ENCODE data around the gene GRAMD2B.
"Not testable (repeated sequence)": the region's sequence is repeated elsewhere in the genome, so short reads cannot be mapped to it uniquely, and the experiment has no call there.

The GRAMD2B gene

GRCh38 chr5:126464016-126464415 is 40.8 kb downstream of the GRAMD2B start:
- TF ChIP-seq, protein P1, sequence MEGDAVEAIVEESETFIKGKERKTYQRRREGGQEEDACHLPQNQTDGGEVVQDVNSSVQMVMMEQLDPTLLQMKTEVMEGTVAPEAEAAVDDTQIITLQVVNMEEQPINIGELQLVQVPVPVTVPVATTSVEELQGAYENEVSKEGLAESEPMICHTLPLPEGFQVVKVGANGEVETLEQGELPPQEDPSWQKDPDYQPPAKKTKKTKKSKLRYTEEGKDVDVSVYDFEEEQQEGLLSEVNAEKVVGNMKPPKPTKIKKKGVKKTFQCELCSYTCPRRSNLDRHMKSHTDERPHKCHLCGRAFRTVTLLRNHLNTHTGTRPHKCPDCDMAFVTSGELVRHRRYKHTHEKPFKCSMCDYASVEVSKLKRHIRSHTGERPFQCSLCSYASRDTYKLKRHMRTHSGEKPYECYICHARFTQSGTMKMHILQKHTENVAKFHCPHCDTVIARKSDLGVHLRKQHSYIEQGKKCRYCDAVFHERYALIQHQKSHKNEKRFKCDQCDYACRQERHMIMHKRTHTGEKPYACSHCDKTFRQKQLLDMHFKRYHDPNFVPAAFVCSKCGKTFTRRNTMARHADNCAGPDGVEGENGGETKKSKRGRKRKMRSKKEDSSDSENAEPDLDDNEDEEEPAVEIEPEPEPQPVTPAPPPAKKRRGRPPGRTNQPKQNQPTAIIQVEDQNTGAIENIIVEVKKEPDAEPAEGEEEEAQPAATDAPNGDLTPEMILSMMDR (conservative IDR thresholded peaks at IDR 0.05; ENCODE audit: low read depth, low read length) = no peak
- H3K4me3 ChIP-seq (ENCODE audit: low read length) = no peak overlapping the region
- DNase-seq (ENCODE audit: low read depth) = no peak

DNA sequence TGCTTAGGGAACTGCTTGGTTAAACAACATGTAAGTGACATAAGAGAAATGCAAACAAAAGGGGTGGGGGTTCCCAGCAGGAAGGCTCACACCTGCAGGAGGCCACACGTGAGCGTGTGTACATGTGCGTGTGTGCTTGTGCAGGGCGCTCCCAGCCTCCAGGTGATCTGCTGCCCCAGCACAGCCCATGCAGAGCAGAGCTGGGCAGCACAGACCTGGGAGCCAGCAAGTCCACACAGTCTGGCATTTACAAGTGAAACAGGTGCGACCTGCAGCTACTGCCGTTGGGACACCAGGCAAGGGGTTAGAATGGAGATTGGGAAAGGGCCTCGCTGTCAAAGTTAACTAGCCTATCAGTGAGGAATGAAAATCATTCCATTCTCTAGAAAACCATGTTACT is 41.8 kb downstream of the GRAMD2B start:
- H3K4me3 ChIP-seq (ENCODE audit: low read length) = no peak overlapping the region
- TF ChIP-seq, protein P1 (conservative IDR thresholded peaks at IDR 0.05; ENCODE audit: low read depth, low read length) = no peak
- no peak for DNase-seq (ENCODE audit: low read depth)

GRCh38 chr5:126468091-126468490 is 44.9 kb downstream of the GRAMD2B start:
- no peak overlapping the region for H3K4me3 ChIP-seq (ENCODE audit: low read length)
- DNase-seq (ENCODE audit: low read depth) = no peak
- TF ChIP-seq, protein P1 (conservative IDR thresholded peaks at IDR 0.05; ENCODE audit: low read depth, low read length) = no peak

DNA sequence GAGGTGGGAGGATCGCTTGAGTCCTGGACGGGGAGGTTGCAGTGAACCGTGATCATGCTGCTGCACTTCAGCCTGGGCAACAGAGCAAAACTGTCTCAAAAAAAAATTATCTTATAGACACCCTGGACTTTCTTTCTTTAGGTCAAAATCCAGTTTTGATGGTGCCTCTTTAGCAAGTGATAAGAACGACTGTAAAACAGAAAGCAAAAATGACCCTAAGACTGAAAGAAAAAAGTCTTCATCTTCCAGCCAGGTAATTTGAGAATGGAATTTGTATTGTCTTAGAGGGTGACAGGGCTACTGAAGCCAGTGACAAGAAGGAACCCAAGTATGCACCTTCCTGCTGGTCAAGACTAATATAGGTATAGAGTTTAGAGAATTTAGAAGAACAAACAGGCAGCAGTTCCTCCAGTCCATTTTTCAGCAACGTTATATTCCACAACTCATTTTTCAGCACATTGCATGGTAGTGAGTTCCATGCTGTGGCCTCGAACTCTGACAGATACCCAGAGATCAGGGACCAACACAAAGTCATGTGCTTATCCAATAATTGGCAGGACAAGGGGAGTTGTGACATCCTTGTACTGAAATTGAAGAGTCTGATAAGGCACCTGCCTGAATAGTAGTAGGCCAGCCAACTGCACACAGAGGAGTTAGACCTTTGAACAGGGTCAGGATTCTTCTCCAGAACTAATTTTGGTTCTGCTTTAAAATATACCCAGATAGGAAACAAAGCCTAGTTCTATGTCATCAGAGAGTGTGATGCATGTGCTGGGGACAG is 46.5 kb downstream of the GRAMD2B start:
- TF ChIP-seq, protein P1 (conservative IDR thresholded peaks at IDR 0.05; ENCODE audit: low read depth, low read length) = no peak
- no peak overlapping the region for H3K4me3 ChIP-seq (ENCODE audit: low read length)
- no peak for DNase-seq (ENCODE audit: low read depth)

- H3K4me3 ChIP-seq (ENCODE audit: low read length); DNase-seq (ENCODE audit: low read depth): not testable (repeated sequence)
Observed at GRCh38 chr5:126470529-126470928, 47.3 kb downstream of the GRAMD2B start.

DNA sequence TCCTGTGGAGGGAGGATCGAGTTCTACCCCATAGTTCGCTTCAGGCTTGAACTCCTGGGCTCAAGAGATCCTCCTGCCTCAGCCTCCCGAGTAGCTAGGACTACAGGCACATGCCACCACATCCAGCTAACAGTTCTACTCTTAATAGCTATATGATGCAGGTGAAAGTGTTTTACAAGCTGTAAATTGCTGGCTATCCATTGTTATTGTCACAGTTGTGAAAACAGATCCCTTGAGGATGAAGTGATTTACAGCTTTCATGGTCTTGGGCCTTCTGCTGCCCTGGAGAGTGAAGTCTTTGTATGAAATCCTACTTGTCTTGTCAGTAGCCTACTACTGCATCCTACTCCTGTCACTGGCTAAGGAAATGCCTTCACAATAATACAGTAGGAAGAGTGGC is 48.0 kb downstream of the GRAMD2B start:
- no peak overlapping the region for H3K4me3 ChIP-seq (ENCODE audit: low read length)
- TF ChIP-seq, protein P1 (conservative IDR thresholded peaks at IDR 0.05; ENCODE audit: low read depth, low read length) = no peak
- no peak for DNase-seq (ENCODE audit: low read depth)

- peak; percentile 46 for DNase-seq (ENCODE audit: low read depth)
- no peak overlapping the region for H3K4me3 ChIP-seq (ENCODE audit: low read length)
- TF ChIP-seq, protein P1 (conservative IDR thresholded peaks at IDR 0.05; ENCODE audit: low read depth, low read length) = no peak
Observed at GRCh38 chr5:126471875-126472537, 48.8 kb downstream of the GRAMD2B start.

All from retinal pigment epithelial cell (primary cell).